ENCODE results near the gene FKTN.

Gene FKTN

DNA sequence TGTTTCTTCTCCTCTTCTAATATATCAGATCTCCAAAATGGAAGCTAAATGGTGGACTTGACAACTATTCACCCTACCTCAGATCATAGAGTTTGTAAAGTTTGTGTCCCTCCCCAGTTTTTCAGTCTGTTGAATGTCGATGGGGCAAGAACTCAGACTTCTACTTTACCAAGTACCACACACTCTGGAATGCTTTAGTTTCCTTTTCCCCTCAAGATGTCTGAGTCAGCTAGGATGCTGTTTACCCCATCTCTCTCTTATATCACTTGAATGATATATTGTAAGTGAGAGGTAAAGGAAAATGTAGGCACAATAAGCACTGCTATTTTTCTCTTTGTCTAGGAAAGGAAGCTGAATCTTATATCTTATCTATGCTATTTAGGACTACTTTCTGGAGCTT is 78.4 kb downstream of the FKTN start:
- DNase-seq, result no peak

DNA sequence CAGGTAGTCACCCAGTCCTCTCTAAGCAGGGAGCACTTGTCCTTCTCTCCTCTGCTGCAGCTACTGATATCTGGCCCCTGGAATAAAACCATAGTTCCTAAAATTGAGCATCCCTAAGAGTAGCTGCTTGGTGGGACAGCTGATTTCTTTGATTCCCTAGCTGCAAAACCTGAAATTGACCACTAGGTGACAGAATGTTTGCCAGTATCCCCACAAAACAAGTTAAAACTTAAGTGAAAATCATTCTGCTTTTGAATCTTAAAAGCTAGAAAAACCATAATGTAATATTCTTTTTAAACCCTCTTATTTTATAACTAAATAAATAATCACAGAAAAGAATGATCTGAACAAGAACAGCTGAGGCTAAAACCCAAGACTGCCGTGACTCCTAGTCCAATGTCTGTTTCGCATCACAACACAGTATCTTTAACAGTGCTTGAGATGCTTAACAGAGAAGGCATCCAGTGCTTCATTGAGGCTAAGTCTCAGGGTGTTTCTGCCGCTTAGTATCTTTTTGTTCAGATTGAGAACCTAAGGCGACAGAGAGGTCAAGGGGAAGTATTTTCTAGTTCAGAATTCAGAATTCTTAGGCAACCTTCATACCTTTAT is 80.0 kb downstream of the FKTN start:
- no peak for DNase-seq

DNA sequence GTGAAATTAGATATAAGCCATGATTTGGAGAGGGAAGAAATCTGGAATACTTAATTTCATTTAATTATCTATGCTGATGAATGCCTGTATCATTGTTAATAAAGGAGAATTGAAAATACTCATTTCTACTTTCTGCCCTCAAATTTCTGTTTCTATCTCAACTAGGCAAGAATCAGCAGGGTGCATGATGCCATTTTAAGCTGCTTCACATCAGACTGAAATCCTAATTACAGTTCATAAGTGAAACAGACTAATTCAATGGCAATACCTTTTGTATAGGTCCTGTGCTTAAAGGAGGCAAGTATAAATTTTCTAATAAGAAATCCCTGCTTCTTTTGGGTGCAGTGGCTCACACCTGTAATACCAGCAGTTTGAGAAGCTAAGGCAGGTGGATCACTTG is 82.0 kb downstream of the FKTN start:
- DNase-seq, result no peak

DNA sequence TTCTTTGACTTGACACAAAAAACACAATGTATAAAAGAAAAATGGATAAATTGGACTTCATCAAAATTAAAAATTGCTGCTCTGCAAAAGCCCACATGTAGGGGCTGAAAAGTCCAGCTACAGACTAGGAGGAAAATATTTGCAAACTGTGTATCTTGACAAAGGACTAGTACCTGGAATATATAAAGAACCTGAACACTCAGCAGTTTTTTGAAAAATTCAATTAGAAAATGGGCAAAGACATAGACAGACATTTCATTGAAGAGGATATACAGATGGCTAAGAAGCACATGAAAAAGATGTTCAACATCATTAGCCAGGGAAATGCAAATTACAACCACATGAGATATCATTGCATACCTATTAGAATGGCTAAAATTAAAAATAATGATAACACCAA is 85.9 kb downstream of the FKTN start:
- no peak for DNase-seq

DNA sequence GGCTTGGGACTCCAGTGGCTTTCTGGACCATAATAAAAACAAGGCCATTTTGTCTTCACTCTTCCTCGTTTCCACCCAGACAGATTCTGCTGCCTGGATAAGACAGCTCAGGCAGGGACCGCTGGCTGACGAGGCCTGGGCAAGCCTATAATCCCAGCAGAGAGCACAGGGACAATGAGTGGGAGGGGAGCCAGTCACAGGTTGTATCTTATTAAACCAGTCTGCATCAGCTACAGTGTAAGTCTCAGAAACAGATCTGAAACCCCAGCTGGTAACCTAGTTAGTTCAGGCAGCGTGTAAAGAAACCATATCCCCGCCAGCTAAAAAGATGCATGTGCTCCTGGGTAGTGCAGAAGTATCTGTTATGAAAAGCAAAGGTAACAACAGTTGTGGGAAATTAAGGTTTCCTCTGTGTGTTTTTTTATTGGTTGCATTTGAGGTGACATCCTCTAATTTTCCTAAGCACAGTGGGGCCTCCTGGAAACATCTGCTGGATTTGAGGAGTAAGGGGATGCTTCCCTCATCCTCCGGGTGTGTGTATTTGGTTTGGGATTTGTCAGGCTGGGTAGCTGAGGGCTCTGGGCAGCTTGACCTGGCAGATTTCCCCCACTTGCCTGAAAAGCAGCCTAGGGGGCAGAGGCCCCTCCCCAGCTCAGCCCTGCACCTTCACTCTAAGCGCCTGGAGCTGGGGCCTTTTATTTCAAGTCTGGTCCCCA is 89.1 kb downstream of the FKTN start:
- DNase-seq, result no peak

DNA sequence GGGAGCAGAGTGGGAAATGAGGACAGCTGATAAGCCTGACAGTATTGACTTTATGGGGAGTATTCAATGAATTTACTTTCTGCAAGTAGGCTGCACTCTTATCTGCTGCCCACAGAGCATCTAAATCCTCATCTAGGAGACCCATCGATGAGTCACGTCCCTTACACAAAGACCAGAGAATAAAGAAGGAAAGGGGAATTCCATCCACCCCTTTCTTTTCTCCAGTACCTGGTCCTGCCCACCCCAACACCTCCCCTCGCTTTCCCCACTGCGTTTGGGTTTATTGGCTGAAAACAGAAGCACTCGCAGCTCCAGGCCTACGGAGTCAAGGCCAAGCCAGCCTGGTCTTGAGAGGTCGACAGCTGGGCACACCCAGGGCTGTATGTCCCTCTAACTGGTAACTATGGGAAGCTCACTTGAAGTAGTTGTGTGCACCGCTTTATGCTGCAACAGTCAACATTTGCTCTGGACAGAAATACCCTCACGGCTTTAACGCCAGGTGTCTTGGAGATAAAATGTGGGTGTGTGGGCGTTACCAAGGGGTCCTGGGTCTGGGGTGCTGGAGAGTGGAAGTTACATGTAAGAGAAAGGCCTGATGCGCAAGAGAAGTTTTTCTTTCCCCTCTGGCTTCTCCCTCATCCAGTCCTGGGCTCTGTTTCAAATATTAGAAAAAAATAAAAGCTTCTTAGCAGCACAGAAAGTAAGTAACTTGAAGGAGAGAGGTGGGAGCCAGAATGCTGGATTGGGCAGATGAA is 89.8 kb downstream of the FKTN start:
- no peak for DNase-seq

DNA sequence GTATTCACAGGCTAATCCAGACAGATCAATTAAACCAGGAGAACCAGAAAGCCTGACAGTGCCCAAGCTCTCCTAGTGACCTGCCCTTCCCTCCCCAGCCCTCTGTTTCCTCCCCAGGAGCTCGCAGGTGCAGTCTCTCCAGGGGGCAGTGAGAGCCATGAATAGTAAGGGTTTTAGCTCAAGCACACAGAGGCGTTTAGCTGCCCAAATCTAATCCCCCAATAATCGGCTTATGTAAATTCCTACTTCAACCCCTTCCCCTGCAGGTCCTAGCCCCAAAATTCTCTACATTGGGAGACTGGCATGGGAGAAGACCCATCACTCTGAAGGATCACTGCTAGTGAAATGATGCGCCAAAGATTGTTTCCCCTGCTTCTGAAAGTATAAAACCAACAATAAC is 93.9 kb downstream of the FKTN start:
- no peak for DNase-seq

DNA sequence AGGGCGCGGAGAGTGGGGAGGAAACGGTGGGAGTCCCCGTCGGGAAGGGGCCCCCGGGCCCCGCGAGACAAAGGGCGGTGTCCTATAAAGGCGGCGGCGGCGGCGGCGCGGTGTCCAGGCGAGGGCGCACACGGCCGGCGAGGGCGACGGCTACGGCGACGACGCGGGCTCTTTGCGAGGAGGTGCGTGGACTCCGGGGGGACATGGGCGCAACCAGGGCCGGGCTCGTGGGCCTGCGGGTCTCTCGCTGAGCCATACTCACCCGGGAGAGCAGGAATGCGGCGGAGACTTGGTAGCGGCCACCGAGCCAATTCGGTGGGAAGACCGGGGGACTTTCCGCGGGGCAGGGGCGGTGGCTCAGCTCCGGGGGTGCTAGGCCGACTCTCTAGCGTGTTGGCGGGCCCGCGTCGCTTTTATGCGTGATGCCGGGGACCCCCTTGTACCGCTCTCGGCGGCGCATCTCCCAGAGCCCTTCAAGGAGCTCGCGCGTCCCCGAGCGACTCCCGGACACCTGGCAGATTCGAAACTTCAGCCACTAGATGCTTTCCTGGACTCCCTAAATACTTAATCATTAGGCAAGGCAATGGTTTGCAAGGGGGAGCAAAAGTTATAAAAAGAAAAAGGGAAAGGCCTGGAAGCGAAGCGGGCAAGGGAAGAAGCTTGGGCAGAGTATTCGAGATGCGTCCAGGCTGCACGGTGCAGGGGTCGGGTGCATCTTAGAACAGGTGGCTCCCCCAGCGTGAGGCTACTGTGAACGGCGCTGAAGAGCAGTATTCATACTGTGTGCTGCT is 98.4 kb downstream of the FKTN start:
- peak; percentile 58 for DNase-seq

DNA sequence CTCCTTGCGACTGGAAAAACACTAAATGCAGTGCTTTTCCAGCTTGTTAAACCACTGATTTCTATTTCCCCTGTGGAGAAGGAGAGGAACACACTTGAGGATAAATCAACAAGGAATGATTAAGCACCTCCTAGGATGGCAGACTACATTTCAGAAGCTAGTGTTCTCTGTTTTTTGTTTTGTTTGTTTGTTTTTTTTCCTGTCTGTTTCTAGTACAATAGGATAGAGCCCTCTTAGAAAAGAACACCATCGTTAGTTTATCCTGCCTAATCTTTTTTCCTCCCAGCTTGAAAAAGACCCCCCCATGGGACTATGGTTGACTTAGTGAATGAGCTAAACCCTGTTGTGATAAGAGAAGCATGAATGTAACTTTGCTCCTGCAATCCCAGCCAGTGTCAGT is 100.4 kb downstream of the FKTN start:
- no peak for DNase-seq

DNA sequence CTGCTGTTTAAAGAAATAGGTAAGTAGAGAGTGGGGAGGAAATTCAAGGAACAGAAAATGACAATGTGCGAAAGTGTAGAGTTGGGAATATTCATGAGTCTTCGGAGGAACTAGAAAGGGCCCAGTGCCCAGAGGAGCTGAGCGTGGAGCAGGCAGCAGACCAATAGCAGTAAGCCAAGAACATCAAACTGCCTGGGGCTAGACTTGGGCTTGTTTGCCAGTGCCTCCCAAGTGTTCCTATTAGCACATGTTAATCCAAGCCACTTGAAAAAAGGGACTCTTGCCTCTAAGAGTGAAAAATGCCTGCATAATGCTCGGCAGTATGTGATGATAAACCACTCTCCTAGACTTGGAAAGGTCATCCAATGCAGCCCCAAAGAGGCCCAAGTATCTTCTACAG is 103.1 kb downstream of the FKTN start:
- DNase-seq, result no peak

DNA sequence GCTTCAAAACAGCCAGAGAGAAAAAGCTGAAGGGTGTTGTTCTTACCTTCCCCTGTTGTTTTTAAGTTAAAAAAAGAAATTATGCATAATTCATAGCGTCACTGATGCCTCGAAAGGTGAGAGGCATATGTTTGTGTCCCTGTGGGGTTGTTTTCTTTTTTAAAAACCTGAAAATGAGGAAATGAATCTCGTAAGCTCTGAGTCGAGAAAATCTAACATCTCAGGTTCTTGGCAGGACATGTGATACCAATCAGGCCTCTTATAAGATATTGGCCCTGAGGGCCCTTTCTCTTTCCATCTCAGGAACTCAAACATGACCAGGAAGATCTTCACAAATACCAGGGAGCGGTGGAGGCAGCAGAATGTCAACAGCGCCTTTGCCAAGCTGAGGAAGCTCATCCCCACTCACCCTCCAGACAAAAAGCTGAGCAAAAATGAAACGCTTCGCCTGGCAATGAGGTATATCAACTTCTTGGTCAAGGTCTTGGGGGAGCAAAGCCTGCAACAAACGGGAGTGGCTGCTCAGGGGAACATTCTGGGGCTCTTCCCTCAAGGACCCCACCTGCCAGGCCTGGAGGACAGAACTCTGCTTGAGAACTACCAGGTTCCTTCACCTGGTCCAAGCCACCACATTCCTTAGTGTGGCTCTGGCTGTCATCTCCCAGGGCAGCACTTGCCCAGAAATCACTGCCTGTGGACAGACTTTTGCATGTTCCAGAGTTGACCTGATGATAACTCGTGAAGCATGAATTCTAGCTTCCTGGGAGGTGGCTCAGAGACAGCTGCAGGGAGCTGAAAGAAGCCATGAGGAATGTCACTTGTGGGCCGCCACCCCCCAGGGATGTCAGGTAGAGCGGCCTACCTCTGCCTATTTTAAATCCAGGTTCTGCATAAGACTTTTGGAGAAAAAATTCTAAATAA is 104.5 kb downstream of the FKTN start, which contains the start of gene TAL2:
Gene TAL2 (plus strand): TSS at position 274 of the 921 bp plus-strand sequence. CDS start 40 bp downstream, at position 314.
- no peak for DNase-seq

DNA sequence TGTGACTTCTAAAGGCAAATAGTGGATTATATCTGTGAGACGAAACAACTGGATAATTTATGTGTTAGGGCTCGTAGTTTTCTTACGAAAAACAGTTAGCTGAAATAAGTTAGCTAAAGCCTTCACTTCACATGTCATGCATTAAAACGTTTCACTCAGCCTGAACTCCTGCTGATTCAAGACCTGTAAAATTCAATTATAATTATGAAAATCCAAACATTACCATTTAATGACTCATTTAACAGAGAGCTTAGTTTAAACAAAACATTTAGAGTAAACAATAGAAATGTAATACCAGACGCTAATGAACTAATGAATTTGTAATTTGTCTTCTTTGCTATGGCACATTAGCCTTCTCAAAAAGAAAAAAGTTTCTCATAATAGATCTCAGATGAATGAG is 106.0 kb downstream of the FKTN start:
- no peak for DNase-seq

DNA sequence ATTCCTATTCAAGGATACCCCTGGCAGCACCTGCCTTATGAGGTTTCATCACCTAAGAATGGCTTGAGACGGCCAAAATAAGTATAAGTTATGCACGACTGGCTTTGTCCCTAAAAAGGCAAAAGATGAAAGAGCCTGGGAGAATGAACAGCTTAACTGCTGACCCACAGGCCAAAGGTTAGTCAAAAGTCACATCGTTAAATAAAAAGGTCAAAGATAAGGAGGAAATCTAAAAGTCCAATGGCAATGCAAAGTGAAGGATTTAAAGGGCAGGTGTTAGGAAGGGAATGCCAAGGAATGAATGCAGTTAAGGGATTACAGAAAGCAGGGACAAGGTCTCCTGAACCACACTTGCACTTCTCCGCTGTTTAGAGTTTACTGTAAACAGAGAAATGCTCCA is 109.9 kb downstream of the FKTN start:
- DNase-seq, result no peak

DNA sequence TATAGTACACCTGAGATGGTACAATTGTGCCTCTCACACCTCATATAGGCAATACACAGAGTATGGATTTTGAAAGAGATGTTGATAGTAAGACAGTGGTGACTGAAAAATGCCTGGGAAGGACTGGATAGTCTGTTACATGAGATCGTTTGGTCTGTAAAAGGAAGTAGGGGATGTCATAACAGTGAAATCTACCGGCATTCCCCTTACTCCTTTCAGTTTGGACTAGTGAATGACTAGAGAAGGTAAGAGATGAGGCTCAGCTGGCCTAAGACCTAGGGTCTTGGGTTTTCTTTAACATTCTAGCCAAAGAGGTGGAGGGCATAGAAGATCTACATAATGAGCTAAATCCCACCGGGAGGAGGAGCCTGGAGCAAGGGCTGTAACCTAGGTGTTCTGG is 112.4 kb downstream of the FKTN start:
- no peak for DNase-seq

DNA sequence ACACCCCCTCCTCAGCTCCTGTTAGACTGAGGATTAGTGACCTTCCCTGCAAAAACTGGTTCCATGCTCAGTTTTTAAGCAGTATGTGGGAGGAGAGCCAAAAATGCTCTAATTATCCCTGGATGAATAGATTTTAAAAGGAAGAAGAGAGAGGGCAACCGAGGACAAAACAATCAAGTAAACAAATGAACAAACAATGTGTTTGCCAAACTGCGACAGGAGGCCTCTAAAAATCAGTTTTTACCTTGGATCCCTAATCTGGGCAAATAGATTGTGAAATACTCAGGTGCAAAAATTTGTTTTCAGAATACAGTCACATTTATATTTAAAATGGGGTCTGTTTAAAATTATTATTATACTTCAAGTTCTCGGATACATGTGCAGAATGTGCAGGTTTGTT is 112.8 kb downstream of the FKTN start:
- DNase-seq, result no peak

DNA sequence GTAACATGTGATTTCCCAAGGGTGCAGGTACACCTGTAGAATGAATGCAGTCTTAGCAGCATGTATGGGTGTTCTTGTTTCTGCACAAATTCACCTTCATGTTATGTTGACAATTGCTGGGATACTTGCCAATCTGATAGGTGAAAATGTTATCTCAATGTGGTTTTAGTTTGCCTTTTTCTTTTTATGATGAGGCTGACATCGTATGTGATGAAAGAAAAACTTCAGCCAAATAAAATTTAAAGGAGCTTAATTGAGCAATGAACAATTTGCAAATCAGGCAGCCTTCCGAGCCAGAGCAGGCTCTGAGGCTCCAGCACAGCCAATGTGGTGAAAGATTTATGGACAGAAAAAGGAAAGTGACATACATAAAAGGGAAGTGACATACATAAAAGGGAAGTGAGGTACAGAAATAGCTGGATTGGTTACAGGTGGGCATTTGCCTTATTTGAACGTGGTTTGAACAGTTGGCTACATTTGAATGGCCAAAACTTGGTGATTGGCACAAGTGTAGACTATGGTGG is 114.8 kb downstream of the FKTN start:
- DNase-seq, result no peak

DNA sequence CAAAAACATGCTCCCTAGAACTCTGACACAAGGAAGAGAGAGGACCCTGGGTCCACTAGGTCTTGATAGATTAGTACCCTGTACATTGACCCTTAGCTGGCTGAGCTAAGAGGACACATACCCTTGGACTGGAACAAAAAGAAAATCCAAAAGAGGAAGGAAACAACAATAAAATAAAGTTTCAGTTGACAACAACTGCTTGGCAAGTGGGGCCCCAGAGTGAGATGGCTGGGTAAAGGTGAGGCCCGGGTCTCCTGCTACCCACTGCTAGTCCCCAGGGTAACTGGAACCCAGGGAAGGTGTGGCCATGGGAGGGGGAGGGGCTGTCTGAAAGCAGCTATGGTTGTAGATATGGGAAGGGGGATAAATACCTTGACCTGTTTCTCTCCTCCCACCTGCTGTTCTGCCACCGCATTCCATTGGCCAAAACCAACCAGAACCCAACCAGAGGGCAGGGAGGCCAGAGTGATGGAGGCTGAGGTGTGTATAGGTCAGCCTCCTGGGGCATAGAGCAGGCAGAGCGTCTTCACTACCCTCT is 116.0 kb downstream of the FKTN start:
- no peak for DNase-seq

DNA sequence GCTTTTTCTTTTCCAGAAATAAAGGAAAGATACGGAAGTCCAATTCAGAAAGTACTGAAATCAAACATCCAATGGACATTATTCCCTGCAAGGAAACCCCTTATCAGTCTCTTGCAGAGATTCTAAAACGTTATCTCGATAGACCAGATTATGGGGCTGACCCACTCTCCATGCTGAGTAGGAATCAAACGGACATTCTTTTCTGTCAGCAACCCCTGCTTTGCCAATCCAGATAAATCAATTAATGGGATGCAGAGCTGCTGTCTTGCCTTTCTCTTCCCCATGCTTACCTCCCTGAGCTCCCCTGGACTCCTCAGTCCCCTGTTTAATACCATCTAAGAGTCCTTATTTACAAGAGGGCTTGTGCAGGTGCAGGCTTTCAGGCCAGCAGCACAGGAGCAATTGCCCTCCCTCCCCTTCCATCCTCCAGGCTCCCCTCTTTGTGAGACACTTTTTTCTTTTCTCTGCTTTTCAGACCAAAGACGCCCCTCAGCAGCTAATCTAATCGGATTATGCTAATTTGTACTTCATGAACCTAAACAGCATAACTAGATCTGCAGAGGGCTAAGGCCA is 118.5 kb downstream of the FKTN start:
- no peak for DNase-seq

DNA sequence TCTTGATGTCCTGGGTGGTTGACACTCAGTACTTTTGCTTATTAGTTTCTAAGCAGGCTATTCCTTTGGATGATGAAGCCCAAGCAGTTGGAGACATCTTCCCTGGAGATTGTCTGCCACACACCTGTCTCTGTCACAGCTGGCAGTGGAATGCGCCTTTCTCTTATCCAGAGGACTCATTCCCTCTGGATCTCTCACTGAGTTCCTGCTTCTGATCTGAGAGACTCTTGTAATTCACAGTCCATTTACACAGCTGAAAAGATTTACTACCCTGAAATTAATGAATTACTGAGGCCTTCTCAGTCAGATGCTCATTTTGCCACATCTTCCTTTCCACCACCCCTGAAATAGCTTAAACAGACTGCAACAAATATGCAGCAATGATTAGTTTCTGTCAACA is 120.2 kb downstream of the FKTN start:
- no peak for DNase-seq

DNA sequence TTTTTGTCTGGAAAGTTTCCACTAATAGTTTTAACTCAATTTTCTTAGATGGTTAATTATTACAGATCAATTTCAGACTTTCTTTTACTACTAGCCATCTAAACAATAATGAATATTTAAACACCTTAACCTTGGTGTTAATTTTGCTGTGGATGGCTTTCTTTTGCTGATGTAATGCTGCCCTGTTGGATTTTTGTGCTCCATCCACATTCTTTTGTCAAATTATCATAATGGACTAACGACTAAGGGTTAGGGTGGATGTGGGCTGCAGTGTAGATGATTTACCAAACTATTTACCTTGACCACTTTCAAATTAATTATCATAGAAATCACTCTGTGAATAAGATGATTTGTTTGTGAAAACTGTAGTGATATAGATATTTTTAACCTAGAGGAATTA is 120.8 kb downstream of the FKTN start:
- no peak for DNase-seq

All from activated CD8-positive, alpha-beta memory T cell treated with anti-CD3 and anti-CD28 coated beads, Interleukin-2, amount 50 U/mL, for 48 hours (primary cell).